Airway epithelial cell (primary cell): Measurements from ENCODE around the gene KDM4F. TPM values are rescaled to one million over a fixed set of nuclear protein-coding genes. Genes with fewer than 3 reads are reported as not detected.

Experiments used
- total RNA-seq: library from RNA; depleted of rRNA; stranded (reverse); fragments of >200 nt; gene quantifications from 2 replicates; pipeline ENCODE4 v1.2.3, GENCODE V29; 2015

The KDM4F gene
- total RNA-seq = not detected in 2 replicates

GRCh38 chr11:95049122-95049521 lies at the start of gene KDM4F:
KDM4F (plus strand) TSS chr11:95049422.

GRCh38 chr11:95024958-95025357 lies 24.3 kb upstream of the KDM4F start, which contains the start of gene KDM4E:
KDM4E (plus strand) TSS chr11:95025258; CDS start chr11:95025558, 300 bp downstream.

GRCh38 chr11:95066716-95067038 lies 17.5 kb downstream of the KDM4F start, which contains the start of gene SRSF8:
SRSF8 (plus strand) TSS chr11:95066919; CDS start chr11:95067227, 308 bp downstream.

GRCh38 chr11:95089620-95090542 lies 40.7 kb downstream of the KDM4F start, which contains the start of gene ENDOD1:
ENDOD1 (plus strand) TSS chr11:95089846; CDS start chr11:95089928, 82 bp downstream.

Other genes with a start within 250 kb of the KDM4F start
- gene CWC15, start 75.9 kb upstream of the KDM4F start, total RNA-seq = 32.5 and 35.9 TPM in 2 replicates
- gene KDM4D, start 75.7 kb upstream of the KDM4F start, total RNA-seq = 1.3 and 1.4 TPM in 2 replicates
- not detected in 2 replicates for gene KDM4E, start 24.2 kb upstream of the KDM4F start, total RNA-seq
- 22.9 and 30.1 TPM in 2 replicates for gene SRSF8, start 17.5 kb downstream of the KDM4F start, total RNA-seq
- 40.3 and 41.8 TPM in 2 replicates for gene ENDOD1, start 40.4 kb downstream of the KDM4F start, total RNA-seq
- gene SESN3, start 181.8 kb downstream of the KDM4F start, total RNA-seq = 33.5 and 45.6 TPM in 2 replicates